SH-SY5Y (cell line): ENCODE data around the gene KIF2A.

ENCODE experiments used
- GATA2 ChIP-seq: IDR thresholded peaks from 2 replicates; pipeline ENCODE4 v1.6.1; 2011; ENCODE audit warnings: mild to moderate bottlenecking, low read depth, low read length
- GATA3 ChIP-seq: IDR thresholded peaks from 2 replicates; pipeline ENCODE4 v1.6.1; 2011; ENCODE audit warnings: low read depth, mild to moderate bottlenecking, low read length, moderate library complexity

DNA sequence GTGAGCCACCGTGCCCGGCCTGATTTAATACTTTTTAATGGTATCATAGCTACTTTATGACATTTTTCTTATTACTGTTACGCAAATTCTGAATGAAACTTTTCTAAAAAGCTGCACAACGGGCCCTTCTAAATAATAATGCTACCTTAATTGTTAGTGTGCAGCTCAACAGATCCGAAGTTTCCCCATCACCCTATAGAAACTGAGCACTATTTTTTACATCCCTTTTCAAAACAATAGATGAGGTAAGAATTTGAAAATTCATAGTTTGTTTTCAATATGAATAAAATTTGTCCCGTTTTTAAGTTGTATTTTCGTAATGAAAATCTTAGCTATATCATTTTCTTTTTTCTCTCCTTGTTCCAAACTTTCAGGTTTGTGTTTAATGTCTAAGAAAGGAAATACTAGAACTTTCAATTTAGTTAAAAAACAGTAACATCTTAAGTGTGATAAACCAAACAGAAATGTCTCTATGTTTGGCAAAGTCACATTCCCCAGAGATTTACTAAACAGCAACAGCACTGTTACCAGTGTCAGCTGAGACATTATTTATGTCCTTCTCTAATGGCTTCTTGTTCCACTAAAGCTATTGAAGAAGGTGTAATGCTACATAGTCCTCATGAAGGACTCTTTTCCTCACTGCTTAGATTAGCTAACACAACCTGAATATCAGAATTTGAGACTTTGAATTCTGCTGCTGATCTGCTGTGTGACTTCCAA lies 22.9 kb downstream of the KIF2A start:
- TF ChIP-seq GATA2 (no peak), GATA3 (no peak)
